ENCODE measurements around the gene SV2B. TPM values are rescaled to one million over a fixed set of nuclear protein-coding genes. Genes with fewer than 3 reads are reported as not detected.

Gene SV2B
- polyA plus RNA-seq, 1 donor (not counting 4 experiments of a cell fraction or from before 2014, with no cell fraction given): 0.04 TPM

- Histone ChIP-seq H4K20me1 (ENCODE audit: control insufficient read depth, extremely low read depth, insufficient read depth, low read length) (no peaks in the 10 kb centered on the region), H3K4me3 (ENCODE audit: control insufficient read depth in 2 of 3, extremely low read depth in 1 of 3, insufficient read depth in 2 of 3, low read depth in 1 of 3, low read length in 3 of 3) (no peak overlapping the region), H3K9ac (ENCODE audit: control insufficient read depth, extremely low read depth, insufficient read depth, low read length) (no peak overlapping the region), H2AFZ (ENCODE audit: control insufficient read depth, low read length) (no peak overlapping the region), H3K4me2 (ENCODE audit: control insufficient read depth, extremely low read depth, insufficient read depth, low read depth, low read length) (no peak overlapping the region), H3K9me1 (ENCODE audit: control insufficient read depth, extremely low read depth, insufficient read depth, low read length) (no peaks in the 10 kb centered on the region), H3K79me2 (ENCODE audit: control insufficient read depth, insufficient read depth, low read length) (no peaks in the 10 kb centered on the region), H3K36me3 (ENCODE audit: control insufficient read depth in 2 of 2, extremely low read depth in 1 of 2, insufficient read depth in 2 of 2, low read length in 2 of 2) (no peaks in the 10 kb centered on the region), H3K4me1 (ENCODE audit: control insufficient read depth, extremely low read depth, insufficient read depth, low read length) (no peaks in the 10 kb centered on the region), H3K27ac (ENCODE audit: control insufficient read depth, insufficient read depth, low read length) (no peak overlapping the region), H3K9me3 (ENCODE audit: control insufficient read depth, low read depth, low read length) (no peaks in the 10 kb centered on the region), H3K27me3 (ENCODE audit: control insufficient read depth, extremely low read depth, insufficient read depth, low read length) (no peaks in the 10 kb centered on the region)
- FAIRE-seq (no peak), DNase-seq (ENCODE audit: low read depth, low spot score) (no peak)
- dilution Hi-C loops (cut with MboI; ENCODE audit: extremely low pct_ligation_motif_present, low sequenced_read_pairs): loop anchor here (25.0 kb wide), 1 partner anchor 227 kb away; no protein-coding TSS in a partner anchor
- no peak for TF ChIP-seq EZH2 (IDR thresholded peaks at IDR 0.05; ENCODE audit: low read length)
- no peak for TF ChIP-seq CTCF (optimal IDR thresholded peaks at IDR 0.05 in 1 of 3, IDR thresholded peaks at IDR 0.05 in 1 of 3, conservative IDR thresholded peaks at IDR 0.05 in 1 of 3; ENCODE audit: extremely low read depth in 1 of 3, insufficient read depth in 2 of 3, low read length in 3 of 3)
These were observed 184.9 kb downstream of the SV2B start for GRCh38 chr15:91284758-91285466.

- no peak for FAIRE-seq
- no peaks in the 10 kb centered on the region for H3K27me3 ChIP-seq (ENCODE audit: control insufficient read depth, extremely low read depth, insufficient read depth, low read length)
- H3K4me1 ChIP-seq (ENCODE audit: control insufficient read depth, extremely low read depth, insufficient read depth, low read length): no peaks in the 10 kb centered on the region
These were observed 189.3 kb downstream of the SV2B start for GRCh38 chr15:91289324-91289723.

More at GRCh38 chr15:91289324-91289723, 189.3 kb downstream of the SV2B start:
- Histone ChIP-seq H3K4me2 (ENCODE audit: control insufficient read depth, extremely low read depth, insufficient read depth, low read depth, low read length) (no peak overlapping the region), H3K36me3 (ENCODE audit: control insufficient read depth in 2 of 2, extremely low read depth in 1 of 2, insufficient read depth in 2 of 2, low read length in 2 of 2) (no peaks in the 10 kb centered on the region), H3K9me1 (ENCODE audit: control insufficient read depth, extremely low read depth, insufficient read depth, low read length) (no peaks in the 10 kb centered on the region), H3K79me2 (ENCODE audit: control insufficient read depth, insufficient read depth, low read length) (no peaks in the 10 kb centered on the region), H2AFZ (ENCODE audit: control insufficient read depth, low read length) (no peak overlapping the region), H4K20me1 (ENCODE audit: control insufficient read depth, extremely low read depth, insufficient read depth, low read length) (no peaks in the 10 kb centered on the region), H3K4me3 (ENCODE audit: control insufficient read depth in 2 of 3, extremely low read depth in 1 of 3, insufficient read depth in 2 of 3, low read depth in 1 of 3, low read length in 3 of 3) (no peak overlapping the region), H3K27ac (ENCODE audit: control insufficient read depth, insufficient read depth, low read length) (no peak overlapping the region), H3K9me3 (ENCODE audit: control insufficient read depth, low read depth, low read length) (no peaks in the 10 kb centered on the region), H3K9ac (ENCODE audit: control insufficient read depth, extremely low read depth, insufficient read depth, low read length) (no peak overlapping the region)
- DNase-seq (ENCODE audit: low read depth, low spot score): no peak
- TF ChIP-seq CTCF (optimal IDR thresholded peaks at IDR 0.05 in 1 of 3, IDR thresholded peaks at IDR 0.05 in 1 of 3, conservative IDR thresholded peaks at IDR 0.05 in 1 of 3; ENCODE audit: extremely low read depth in 1 of 3, insufficient read depth in 2 of 3, low read length in 3 of 3) (peak; percentile 16 to 49 (median 27)), EZH2 (IDR thresholded peaks at IDR 0.05; ENCODE audit: low read length) (no peak)
- dilution Hi-C loops (cut with MboI; ENCODE audit: extremely low pct_ligation_motif_present, low sequenced_read_pairs): loop anchor here (25.0 kb wide), 1 partner anchor 223 kb away; no protein-coding TSS in a partner anchor
